Measurements from ENCODE around the gene CUL9.

The CUL9 gene

GRCh38 chr6:43199912-43200311 lies 17.9 kb downstream of the CUL9 start:
- H2AFZ ChIP-seq (ENCODE audit: low read length, unreplicated experiment), result no peak overlapping the region
- H3K79me2 ChIP-seq (ENCODE audit: control insufficient read depth, insufficient read depth, low read length, unreplicated experiment), result no peaks in the 10 kb centered on the region
- H3K4me3 ChIP-seq (ENCODE audit: low read depth, low read length), result no peak overlapping the region
- H3K4me1 ChIP-seq (ENCODE audit: control insufficient read depth, insufficient read depth, low read length, unreplicated experiment), result no peaks in the 10 kb centered on the region
- no peak overlapping the region for H3K27ac ChIP-seq (ENCODE audit: low read depth, low read length)
- no peaks in the 10 kb centered on the region for H3K27me3 ChIP-seq (ENCODE audit: insufficient read depth, low read length)
- no peaks in the 10 kb centered on the region for H3K36me3 ChIP-seq (ENCODE audit: insufficient read depth, low read length)

GRCh38 chr6:43200541-43200940 lies 18.5 kb downstream of the CUL9 start:
- Histone ChIP-seq H3K27ac (ENCODE audit: low read depth, low read length) (no peak overlapping the region), H3K4me1 (ENCODE audit: control insufficient read depth, insufficient read depth, low read length, unreplicated experiment) (no peaks in the 10 kb centered on the region), H3K36me3 (ENCODE audit: insufficient read depth, low read length) (no peaks in the 10 kb centered on the region), H3K27me3 (ENCODE audit: insufficient read depth, low read length) (no peaks in the 10 kb centered on the region), H2AFZ (ENCODE audit: low read length, unreplicated experiment) (no peak overlapping the region), H3K4me3 (ENCODE audit: low read depth, low read length) (no peak overlapping the region), H3K79me2 (ENCODE audit: control insufficient read depth, insufficient read depth, low read length, unreplicated experiment) (no peaks in the 10 kb centered on the region)

DNA sequence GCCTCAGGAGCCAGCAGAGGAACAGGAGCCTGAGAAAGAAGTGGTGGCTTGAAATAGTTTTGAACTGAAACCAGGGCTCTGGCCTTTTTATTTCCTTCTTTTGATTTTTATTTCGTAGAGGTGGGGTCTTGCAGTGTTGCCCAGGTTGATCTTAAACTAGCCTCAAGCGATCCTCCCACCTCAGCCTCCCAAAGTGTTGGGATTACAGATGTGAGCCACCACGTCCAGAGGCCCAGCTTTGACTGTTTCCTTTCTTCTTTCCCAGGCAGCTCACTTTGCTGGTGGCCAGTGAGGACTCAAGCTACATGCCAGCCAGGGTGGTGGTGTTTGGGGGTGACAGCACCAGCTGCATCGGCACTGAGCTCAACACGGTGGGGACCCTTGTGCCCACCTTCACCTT lies 20.5 kb downstream of the CUL9 start:
- Histone ChIP-seq H3K79me2 (ENCODE audit: control insufficient read depth, insufficient read depth, low read length, unreplicated experiment) (no peaks in the 10 kb centered on the region), H3K4me3 (ENCODE audit: low read depth, low read length) (no peak overlapping the region), H2AFZ (ENCODE audit: low read length, unreplicated experiment) (no peak overlapping the region), H3K27me3 (ENCODE audit: insufficient read depth, low read length) (no peaks in the 10 kb centered on the region), H3K27ac (ENCODE audit: low read depth, low read length) (no peak overlapping the region), H3K36me3 (ENCODE audit: insufficient read depth, low read length) (peaks cover 10% of the 10 kb centered on the region; the same call in 1 of the 2 replicates), H3K4me1 (ENCODE audit: control insufficient read depth, insufficient read depth, low read length, unreplicated experiment) (no peaks in the 10 kb centered on the region)

- Histone ChIP-seq H3K27me3 (ENCODE audit: insufficient read depth, low read length) (no peaks in the 10 kb centered on the region), H3K27ac (ENCODE audit: low read depth, low read length) (no peak overlapping the region), H2AFZ (ENCODE audit: low read length, unreplicated experiment) (no peak overlapping the region), H3K4me1 (ENCODE audit: control insufficient read depth, insufficient read depth, low read length, unreplicated experiment) (no peaks in the 10 kb centered on the region), H3K79me2 (ENCODE audit: control insufficient read depth, insufficient read depth, low read length, unreplicated experiment) (no peaks in the 10 kb centered on the region), H3K36me3 (ENCODE audit: insufficient read depth, low read length) (peaks cover 10% of the 10 kb centered on the region; the same call in 1 of the 2 replicates), H3K4me3 (ENCODE audit: low read depth, low read length) (no peak overlapping the region)
Observed at GRCh38 chr6:43203029-43203717, 21.2 kb downstream of the CUL9 start.

DNA sequence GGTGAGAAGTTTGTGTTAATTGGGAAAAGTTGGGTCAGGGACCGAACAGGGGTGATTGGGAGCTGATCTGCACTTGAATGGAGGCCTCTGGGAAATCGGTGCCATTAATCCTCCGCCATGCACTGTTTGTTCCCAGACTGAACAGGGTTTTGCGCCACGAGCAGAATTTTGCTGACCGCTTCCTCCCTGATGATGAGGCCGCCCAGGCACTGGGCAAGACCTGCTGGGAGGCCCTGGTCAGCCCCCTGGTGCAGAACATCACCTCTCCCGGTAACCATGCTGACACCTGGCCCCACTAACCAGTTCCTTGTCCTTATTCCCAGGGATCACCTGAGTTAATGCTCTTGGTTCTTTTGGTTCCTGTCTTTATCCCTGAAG lies 21.7 kb downstream of the CUL9 start:
- no peaks in the 10 kb centered on the region for H3K4me1 ChIP-seq (ENCODE audit: control insufficient read depth, insufficient read depth, low read length, unreplicated experiment)
- H3K4me3 ChIP-seq (ENCODE audit: low read depth, low read length), result no peak overlapping the region
- H3K79me2 ChIP-seq (ENCODE audit: control insufficient read depth, insufficient read depth, low read length, unreplicated experiment), result no peaks in the 10 kb centered on the region
- no peak overlapping the region for H3K27ac ChIP-seq (ENCODE audit: low read depth, low read length)
- H3K27me3 ChIP-seq (ENCODE audit: insufficient read depth, low read length), result no peaks in the 10 kb centered on the region
- peaks cover 10% of the 10 kb centered on the region; the same call in 1 of the 2 replicates for H3K36me3 ChIP-seq (ENCODE audit: insufficient read depth, low read length)
- no peak overlapping the region for H2AFZ ChIP-seq (ENCODE audit: low read length, unreplicated experiment)

GRCh38 chr6:43204271-43205105 lies 22.5 kb downstream of the CUL9 start:
- no peaks in the 10 kb centered on the region for H3K27me3 ChIP-seq (ENCODE audit: insufficient read depth, low read length)
- no peak overlapping the region for H2AFZ ChIP-seq (ENCODE audit: low read length, unreplicated experiment)
- no peak overlapping the region for H3K4me3 ChIP-seq (ENCODE audit: low read depth, low read length)
- H3K36me3 ChIP-seq (ENCODE audit: insufficient read depth, low read length), result peaks cover 10% of the 10 kb centered on the region; the same call in 1 of the 2 replicates
- H3K79me2 ChIP-seq (ENCODE audit: control insufficient read depth, insufficient read depth, low read length, unreplicated experiment), result no peaks in the 10 kb centered on the region
- no peaks in the 10 kb centered on the region for H3K4me1 ChIP-seq (ENCODE audit: control insufficient read depth, insufficient read depth, low read length, unreplicated experiment)
- H3K27ac ChIP-seq (ENCODE audit: low read depth, low read length), result no peak overlapping the region

DNA sequence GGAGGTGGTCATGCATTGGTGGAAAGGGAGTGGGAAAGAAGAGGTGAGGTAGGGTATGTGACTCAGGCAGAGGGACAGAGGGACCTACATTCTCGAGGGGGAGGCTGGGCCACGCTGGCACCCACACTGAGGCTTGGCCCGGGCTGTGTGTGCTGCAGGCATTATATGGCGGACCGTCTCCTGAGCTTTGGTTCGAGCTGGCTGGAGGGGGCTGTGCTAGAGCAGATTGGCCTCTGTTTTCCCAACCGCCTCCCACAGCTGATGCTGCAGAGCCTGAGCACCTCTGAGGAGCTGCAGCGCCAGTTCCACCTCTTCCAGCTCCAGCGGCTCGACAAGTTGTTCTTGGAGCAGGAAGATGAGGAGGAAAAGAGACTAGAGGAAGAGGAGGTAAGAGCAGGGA lies 23.9 kb downstream of the CUL9 start:
- H3K79me2 ChIP-seq (ENCODE audit: control insufficient read depth, insufficient read depth, low read length, unreplicated experiment), result no peaks in the 10 kb centered on the region
- H3K27me3 ChIP-seq (ENCODE audit: insufficient read depth, low read length), result no peaks in the 10 kb centered on the region
- peaks cover 10% of the 10 kb centered on the region; the same call in 1 of the 2 replicates for H3K36me3 ChIP-seq (ENCODE audit: insufficient read depth, low read length)
- H3K27ac ChIP-seq (ENCODE audit: low read depth, low read length), result no peak overlapping the region
- no peak overlapping the region for H2AFZ ChIP-seq (ENCODE audit: low read length, unreplicated experiment)
- peaks cover 3% of the 10 kb centered on the region for H3K4me1 ChIP-seq (ENCODE audit: control insufficient read depth, insufficient read depth, low read length, unreplicated experiment)
- H3K4me3 ChIP-seq (ENCODE audit: low read depth, low read length), result no peak overlapping the region

DNA sequence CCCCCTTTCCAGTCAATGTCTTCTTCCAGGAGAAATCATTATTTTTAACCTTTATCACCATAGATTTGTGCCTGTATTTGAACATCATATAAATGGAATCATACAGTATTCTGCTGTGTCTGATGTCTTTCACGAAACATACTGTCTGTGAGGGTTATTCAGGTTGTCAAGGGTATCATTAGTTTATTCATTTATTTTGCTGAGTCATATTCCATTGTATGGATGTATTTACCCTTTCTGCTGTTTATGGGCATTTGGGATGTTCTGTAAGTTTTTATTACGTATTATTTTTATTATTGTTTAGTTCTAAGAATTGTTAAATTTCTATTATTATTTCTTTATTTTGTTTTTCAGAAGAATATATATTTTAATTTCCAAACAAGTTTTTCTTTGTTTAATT lies 25.3 kb downstream of the CUL9 start:
- H3K4me3 ChIP-seq (ENCODE audit: low read depth, low read length), result no peak overlapping the region

DNA sequence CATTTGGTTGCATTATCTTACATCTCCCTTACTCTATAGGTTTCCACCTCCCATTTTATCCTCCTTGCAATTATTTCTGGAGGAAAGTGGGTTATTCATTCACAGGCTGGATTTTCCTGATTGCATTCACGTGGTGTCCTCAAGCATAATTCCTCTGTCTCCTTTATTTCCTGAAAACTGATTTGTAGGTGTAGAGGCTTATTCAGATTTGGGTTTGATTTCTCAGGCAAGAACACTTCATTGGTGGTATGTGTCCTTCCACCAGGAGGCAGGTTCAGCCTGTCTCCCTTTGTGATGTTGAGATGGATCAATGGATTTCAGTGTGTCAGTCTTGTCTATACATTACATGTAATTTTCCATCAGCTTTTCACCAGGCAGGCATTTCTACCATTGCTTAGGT lies 30.0 kb downstream of the CUL9 start:
- Histone ChIP-seq H3K27me3 (ENCODE audit: insufficient read depth, low read length) (no peaks in the 10 kb centered on the region), H3K36me3 (ENCODE audit: insufficient read depth, low read length) (no peaks in the 10 kb centered on the region), H3K79me2 (ENCODE audit: control insufficient read depth, insufficient read depth, low read length, unreplicated experiment) (no peaks in the 10 kb centered on the region), H3K4me1 (ENCODE audit: control insufficient read depth, insufficient read depth, low read length, unreplicated experiment) (peaks cover 7% of the 10 kb centered on the region), H3K27ac (ENCODE audit: low read depth, low read length) (no peak overlapping the region), H2AFZ (ENCODE audit: low read length, unreplicated experiment) (no peak overlapping the region), H3K4me3 (ENCODE audit: low read depth, low read length) (no peak overlapping the region)

More for the DNA sequence above, 25.3 kb downstream of the CUL9 start:
- Histone ChIP-seq H3K4me1 (ENCODE audit: control insufficient read depth, insufficient read depth, low read length, unreplicated experiment) (peaks cover 7% of the 10 kb centered on the region), H2AFZ (ENCODE audit: low read length, unreplicated experiment) (no peak overlapping the region), H3K27ac (ENCODE audit: low read depth, low read length) (no peak overlapping the region), H3K79me2 (ENCODE audit: control insufficient read depth, insufficient read depth, low read length, unreplicated experiment) (no peaks in the 10 kb centered on the region), H3K27me3 (ENCODE audit: insufficient read depth, low read length) (no peaks in the 10 kb centered on the region), H3K36me3 (ENCODE audit: insufficient read depth, low read length) (peaks cover 10% of the 10 kb centered on the region; the same call in 1 of the 2 replicates)

DNA sequence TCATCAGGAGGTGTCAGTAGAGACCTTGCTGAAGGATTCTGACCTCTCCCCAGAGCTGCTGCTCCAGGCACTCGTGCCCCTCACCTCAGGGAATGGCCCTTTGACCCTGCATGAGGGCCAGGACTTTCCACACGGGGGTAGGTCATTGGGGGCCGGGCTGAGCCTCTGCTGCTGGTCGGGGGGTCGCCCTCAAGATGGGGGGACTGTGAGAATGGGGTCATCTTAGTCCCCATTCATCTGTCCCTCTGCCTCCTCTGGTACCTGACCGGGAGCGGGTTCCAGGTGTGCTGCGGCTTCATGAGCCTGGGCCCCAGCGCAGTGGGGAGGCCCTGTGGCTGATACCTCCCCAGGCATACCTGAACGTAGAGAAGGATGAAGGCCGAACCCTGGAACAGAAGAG lies 31.4 kb downstream of the CUL9 start:
- Histone ChIP-seq H3K79me2 (ENCODE audit: control insufficient read depth, insufficient read depth, low read length, unreplicated experiment) (no peaks in the 10 kb centered on the region), H3K4me3 (ENCODE audit: low read depth, low read length) (no peak overlapping the region), H3K4me1 (ENCODE audit: control insufficient read depth, insufficient read depth, low read length, unreplicated experiment) (peaks cover 7% of the 10 kb centered on the region), H3K27ac (ENCODE audit: low read depth, low read length) (no peak overlapping the region), H2AFZ (ENCODE audit: low read length, unreplicated experiment) (no peak overlapping the region), H3K36me3 (ENCODE audit: insufficient read depth, low read length) (no peaks in the 10 kb centered on the region), H3K27me3 (ENCODE audit: insufficient read depth, low read length) (no peaks in the 10 kb centered on the region)

- no peaks in the 10 kb centered on the region for H3K79me2 ChIP-seq (ENCODE audit: control insufficient read depth, insufficient read depth, low read length, unreplicated experiment)
- H3K4me3 ChIP-seq (ENCODE audit: low read depth, low read length), result no peak overlapping the region
- no peak overlapping the region for H3K27ac ChIP-seq (ENCODE audit: low read depth, low read length)
- peaks cover 7% of the 10 kb centered on the region for H3K4me1 ChIP-seq (ENCODE audit: control insufficient read depth, insufficient read depth, low read length, unreplicated experiment)
- H3K36me3 ChIP-seq (ENCODE audit: insufficient read depth, low read length), result no peaks in the 10 kb centered on the region
- no peak overlapping the region for H2AFZ ChIP-seq (ENCODE audit: low read length, unreplicated experiment)
- no peaks in the 10 kb centered on the region for H3K27me3 ChIP-seq (ENCODE audit: insufficient read depth, low read length)
Observed at GRCh38 chr6:43215066-43215465, 33.1 kb downstream of the CUL9 start.
